Activated T-helper 17 cell treated with anti-CD3 and anti-CD28 coated beads, Interleukin-2, amount 50 U/mL, for 72 hours (primary cell): ENCODE measurements around the gene KTN1. TPM values are rescaled to one million over a fixed set of nuclear protein-coding genes. Genes with fewer than 3 reads are reported as not detected.

ENCODE experiments used
- ATAC-seq: fragments of 150-1000 bp; cut with Tn5 transposase; replicated peaks from 2 replicates; pipeline ENCODE4 v1.10.0; 2021; ENCODE audit warnings: mild to moderate bottlenecking, moderate library complexity
- H3K27ac Mint-ChIP-seq: one replicate; pipeline ENCODE4 v1.8.0; 2022; ENCODE audit warnings: mixed read lengths
- H3K27me3 Mint-ChIP-seq: one replicate; pipeline ENCODE4 v1.8.0; 2022; ENCODE audit warnings: mixed read lengths
- H3K36me3 Mint-ChIP-seq: one replicate; pipeline ENCODE4 v1.8.0; 2022; ENCODE audit warnings: low read depth, mild to moderate bottlenecking, mixed read lengths
- H3K4me1 Mint-ChIP-seq: one replicate; pipeline ENCODE4 v1.8.0; 2022; ENCODE audit warnings: mixed read lengths
- H3K4me3 Mint-ChIP-seq: one replicate; pipeline ENCODE4 v1.8.0; 2022; ENCODE audit warnings: mild to moderate bottlenecking, mixed read lengths
- H3K9me3 Mint-ChIP-seq: one replicate; pipeline ENCODE4 v1.8.0; 2022; ENCODE audit warnings: mixed read lengths
- total RNA-seq, 2 donors: library from RNA; stranded (reverse); gene quantifications; one replicate each; pipeline ENCODE4 v1.2.3, GENCODE V29; 2022

The KTN1 gene
- total RNA-seq: 100 to 1,000 TPM in 1 of 2 donors, 10 to 100 TPM in 1; 93.7 to 154 TPM

GRCh38 chr14:55579724-55580469 lies at the start of gene KTN1:
Gene KTN1, plus strand, starts transcription at chr14:55580207. Its CDS starts 31,842 bp downstream, at chr14:55612049.
- ATAC-seq: peak; percentile 91
- peaks cover 14% of the 10 kb centered on the region for H3K4me1 Mint-ChIP-seq
- H3K4me3 Mint-ChIP-seq: peak within 1 kb of the TSS; percentile 90
- H3K9me3 Mint-ChIP-seq: no peaks in the 10 kb centered on the region
- peak within 1 kb of the TSS; percentile 88 for H3K27ac Mint-ChIP-seq
- H3K27me3 Mint-ChIP-seq: no peaks in the 10 kb centered on the region
- H3K36me3 Mint-ChIP-seq: peaks cover 5% of the 10 kb centered on the region

GRCh38 chr14:55530464-55530863 lies 49.5 kb upstream of the KTN1 start:
- H3K36me3 Mint-ChIP-seq: no peaks in the 10 kb centered on the region
- H3K4me1 Mint-ChIP-seq: no peaks in the 10 kb centered on the region
- no peak for ATAC-seq
- no peak overlapping the region for H3K4me3 Mint-ChIP-seq
- no peak overlapping the region for H3K27ac Mint-ChIP-seq
- H3K27me3 Mint-ChIP-seq: peaks cover 4% of the 10 kb centered on the region
- H3K9me3 Mint-ChIP-seq: no peaks in the 10 kb centered on the region

GRCh38 chr14:55532645-55533344 lies 47.2 kb upstream of the KTN1 start:
- Mint-ChIP-seq H3K27ac (no peak overlapping the region), H3K4me3 (no peak overlapping the region), H3K27me3 (peaks cover 3% of the 10 kb centered on the region), H3K9me3 (peaks cover 5% of the 10 kb centered on the region), H3K36me3 (no peaks in the 10 kb centered on the region), H3K4me1 (no peaks in the 10 kb centered on the region)
- ATAC-seq: no peak

DNA sequence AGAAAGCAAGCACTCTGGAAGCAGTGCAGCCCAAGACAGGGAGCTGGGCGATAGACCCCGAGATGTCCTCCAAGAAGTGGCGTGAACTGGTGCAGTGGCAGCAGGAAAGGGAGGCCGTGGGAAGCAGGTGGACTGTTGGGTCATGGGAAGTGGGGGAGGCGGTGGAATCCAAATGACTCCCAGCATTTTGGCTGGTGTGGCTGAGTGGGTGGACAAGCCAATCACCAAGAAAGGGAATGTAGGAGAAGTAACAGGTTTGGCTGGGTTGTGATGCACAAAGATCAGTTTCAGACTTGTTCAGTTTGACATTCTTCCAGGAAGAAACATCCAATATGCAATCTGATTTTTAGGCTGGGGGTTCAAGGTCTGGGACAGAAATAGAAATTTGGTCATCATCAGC lies 46.0 kb upstream of the KTN1 start:
- H3K4me1 Mint-ChIP-seq: no peaks in the 10 kb centered on the region
- no peak for ATAC-seq
- no peaks in the 10 kb centered on the region for H3K27me3 Mint-ChIP-seq

GRCh38 chr14:55535516-55536203 lies 44.3 kb upstream of the KTN1 start:
- Mint-ChIP-seq H3K4me1 (no peaks in the 10 kb centered on the region), H3K9me3 (peaks cover 5% of the 10 kb centered on the region), H3K4me3 (no peak overlapping the region), H3K27ac (no peak overlapping the region), H3K36me3 (no peaks in the 10 kb centered on the region), H3K27me3 (no peaks in the 10 kb centered on the region)
- no peak for ATAC-seq

More for the DNA sequence above, 46.0 kb upstream of the KTN1 start:
- no peaks in the 10 kb centered on the region for H3K36me3 Mint-ChIP-seq
- H3K4me3 Mint-ChIP-seq: no peak overlapping the region
- no peak overlapping the region for H3K27ac Mint-ChIP-seq
- peaks cover 5% of the 10 kb centered on the region for H3K9me3 Mint-ChIP-seq

- H3K4me3 Mint-ChIP-seq: no peak overlapping the region
- no peaks in the 10 kb centered on the region for H3K36me3 Mint-ChIP-seq
- H3K27ac Mint-ChIP-seq: no peak overlapping the region
- no peak for ATAC-seq
- H3K9me3 Mint-ChIP-seq: peaks cover 5% of the 10 kb centered on the region
- H3K27me3 Mint-ChIP-seq: no peaks in the 10 kb centered on the region
- no peaks in the 10 kb centered on the region for H3K4me1 Mint-ChIP-seq
Observed at GRCh38 chr14:55536204-55536708, 43.8 kb upstream of the KTN1 start.

DNA sequence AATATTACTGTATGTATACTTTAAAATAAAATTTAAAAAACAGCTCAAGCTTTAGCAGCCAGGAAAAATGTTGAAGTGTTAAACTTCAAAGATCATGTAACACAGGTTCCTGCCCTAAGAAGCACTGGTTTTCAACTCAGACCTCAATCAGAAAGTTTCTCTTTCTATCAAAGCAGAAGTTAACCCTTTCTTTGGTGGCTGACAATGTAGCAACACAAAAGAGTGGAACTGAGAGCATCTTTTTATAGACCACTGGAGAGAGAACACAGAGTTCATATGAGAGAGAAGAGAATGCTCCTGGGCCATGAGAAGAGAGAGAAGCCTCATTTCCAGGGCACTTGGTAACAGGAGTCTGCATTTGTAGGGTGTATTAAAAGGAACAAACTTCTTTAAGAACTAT lies 42.2 kb upstream of the KTN1 start:
- H3K4me1 Mint-ChIP-seq: no peaks in the 10 kb centered on the region
- no peaks in the 10 kb centered on the region for H3K27me3 Mint-ChIP-seq
- no peak overlapping the region for H3K27ac Mint-ChIP-seq
- peaks cover 5% of the 10 kb centered on the region for H3K9me3 Mint-ChIP-seq
- H3K4me3 Mint-ChIP-seq: no peak overlapping the region
- no peak for ATAC-seq
- no peaks in the 10 kb centered on the region for H3K36me3 Mint-ChIP-seq

DNA sequence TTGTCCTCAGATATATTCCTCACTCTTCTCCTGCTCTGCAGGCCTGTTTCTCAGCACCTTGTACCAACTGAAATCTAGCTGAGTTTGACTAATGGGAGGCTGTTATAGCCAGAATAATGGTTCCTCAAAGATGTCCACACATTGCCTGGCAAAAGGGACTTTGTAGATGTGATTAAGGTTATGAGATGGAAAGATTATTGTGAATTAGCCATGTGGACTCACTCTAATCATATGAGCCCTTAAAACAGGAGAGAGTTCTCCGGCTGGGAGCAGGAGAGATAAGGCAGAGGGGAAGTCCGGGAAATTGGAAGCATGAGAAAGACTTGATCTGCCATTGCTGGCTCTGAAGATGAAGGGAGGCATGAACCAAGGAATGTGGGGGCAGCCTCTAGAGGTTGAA lies 40.0 kb upstream of the KTN1 start:
- Mint-ChIP-seq H3K27me3 (no peaks in the 10 kb centered on the region), H3K9me3 (peaks cover 5% of the 10 kb centered on the region), H3K4me3 (no peak overlapping the region), H3K4me1 (no peaks in the 10 kb centered on the region), H3K36me3 (no peaks in the 10 kb centered on the region), H3K27ac (no peak overlapping the region)
- ATAC-seq: no peak

GRCh38 chr14:55540847-55541773 lies 38.9 kb upstream of the KTN1 start:
- peaks cover 5% of the 10 kb centered on the region for H3K9me3 Mint-ChIP-seq
- ATAC-seq: peak; percentile 31
- no peaks in the 10 kb centered on the region for H3K4me1 Mint-ChIP-seq
- no peaks in the 10 kb centered on the region for H3K27me3 Mint-ChIP-seq
- no peak overlapping the region for H3K4me3 Mint-ChIP-seq
- H3K27ac Mint-ChIP-seq: no peak overlapping the region
- no peaks in the 10 kb centered on the region for H3K36me3 Mint-ChIP-seq

DNA sequence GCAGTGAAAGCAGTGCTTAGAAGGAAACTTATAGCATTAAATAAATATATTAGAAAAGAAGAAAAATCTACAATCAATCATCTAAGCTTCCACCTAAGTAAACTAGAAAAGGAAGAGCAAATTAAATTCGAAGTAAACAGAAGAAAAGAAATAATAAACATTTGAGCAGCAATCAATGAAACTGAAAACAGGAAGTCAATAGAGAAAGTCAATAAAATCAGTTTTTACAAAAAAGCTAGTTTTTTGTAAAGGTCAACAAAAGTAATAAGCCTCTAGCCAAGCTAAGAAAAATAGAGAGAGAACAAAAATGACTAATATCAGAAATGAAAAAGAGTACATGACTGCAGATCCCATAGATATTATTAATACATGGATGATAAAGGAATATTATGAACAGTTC lies 34.2 kb upstream of the KTN1 start:
- H3K9me3 Mint-ChIP-seq: no peaks in the 10 kb centered on the region
- no peak overlapping the region for H3K4me3 Mint-ChIP-seq
- ATAC-seq: no peak
- no peaks in the 10 kb centered on the region for H3K36me3 Mint-ChIP-seq
- no peaks in the 10 kb centered on the region for H3K27me3 Mint-ChIP-seq
- H3K27ac Mint-ChIP-seq: no peak overlapping the region
- no peaks in the 10 kb centered on the region for H3K4me1 Mint-ChIP-seq

GRCh38 chr14:55546212-55546874 lies 33.7 kb upstream of the KTN1 start:
- Mint-ChIP-seq H3K27me3 (no peaks in the 10 kb centered on the region), H3K4me1 (no peaks in the 10 kb centered on the region), H3K9me3 (no peaks in the 10 kb centered on the region), H3K36me3 (no peaks in the 10 kb centered on the region), H3K27ac (no peak overlapping the region), H3K4me3 (no peak overlapping the region)
- no peak for ATAC-seq

DNA sequence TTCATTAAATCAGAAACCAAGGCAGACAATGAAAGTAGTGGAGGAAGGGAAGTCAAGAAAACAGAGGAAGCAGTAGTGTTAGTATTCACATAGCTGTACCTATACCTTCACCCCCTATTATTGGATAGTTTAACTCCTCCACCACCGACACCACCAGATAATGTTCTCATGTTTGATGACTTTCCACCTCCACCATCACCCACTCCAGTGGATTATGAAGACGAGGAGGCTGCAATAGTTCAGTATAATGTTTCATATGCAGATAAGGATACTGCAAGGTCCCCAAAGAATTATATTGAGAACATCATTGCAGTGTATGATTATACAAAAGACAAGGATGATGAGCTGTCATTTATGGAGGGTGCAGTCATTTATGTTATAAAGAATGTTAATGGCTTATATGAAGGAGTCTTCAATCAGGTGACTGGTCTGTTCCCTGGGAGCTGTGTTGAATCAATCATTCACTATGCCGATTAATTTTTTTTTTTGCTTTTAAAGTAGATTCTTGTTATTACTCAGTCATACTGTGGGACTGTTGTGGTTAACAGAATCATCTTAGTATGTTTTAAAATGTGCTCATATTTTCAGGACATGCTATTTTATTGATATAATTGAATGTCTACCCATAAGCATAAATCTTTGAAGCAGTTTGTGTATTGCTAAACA lies 32.2 kb upstream of the KTN1 start:
- H3K9me3 Mint-ChIP-seq: no peaks in the 10 kb centered on the region
- H3K27ac Mint-ChIP-seq: no peak overlapping the region
- no peaks in the 10 kb centered on the region for H3K4me1 Mint-ChIP-seq
- H3K36me3 Mint-ChIP-seq: no peaks in the 10 kb centered on the region
- no peaks in the 10 kb centered on the region for H3K27me3 Mint-ChIP-seq
- ATAC-seq: peak; percentile 35
- no peak overlapping the region for H3K4me3 Mint-ChIP-seq

GRCh38 chr14:55553791-55554190 lies 26.2 kb upstream of the KTN1 start:
- peaks cover 5% of the 10 kb centered on the region for H3K9me3 Mint-ChIP-seq
- ATAC-seq: no peak
- H3K36me3 Mint-ChIP-seq: no peaks in the 10 kb centered on the region
- no peak overlapping the region for H3K4me3 Mint-ChIP-seq
- no peaks in the 10 kb centered on the region for H3K4me1 Mint-ChIP-seq
- peaks cover 4% of the 10 kb centered on the region for H3K27me3 Mint-ChIP-seq
- no peak overlapping the region for H3K27ac Mint-ChIP-seq
